Measurements from ENCODE around the gene NDUFS6. TPM values are rescaled to one million over a fixed set of nuclear protein-coding genes. Genes with fewer than 3 reads are reported as not detected.
A peak's percentile ranks its signal among the peaks of the same experiment; 100 is the strongest.

The NDUFS6 gene
- total RNA-seq, 1 experiment from 2014 or later: 104 TPM

DNA sequence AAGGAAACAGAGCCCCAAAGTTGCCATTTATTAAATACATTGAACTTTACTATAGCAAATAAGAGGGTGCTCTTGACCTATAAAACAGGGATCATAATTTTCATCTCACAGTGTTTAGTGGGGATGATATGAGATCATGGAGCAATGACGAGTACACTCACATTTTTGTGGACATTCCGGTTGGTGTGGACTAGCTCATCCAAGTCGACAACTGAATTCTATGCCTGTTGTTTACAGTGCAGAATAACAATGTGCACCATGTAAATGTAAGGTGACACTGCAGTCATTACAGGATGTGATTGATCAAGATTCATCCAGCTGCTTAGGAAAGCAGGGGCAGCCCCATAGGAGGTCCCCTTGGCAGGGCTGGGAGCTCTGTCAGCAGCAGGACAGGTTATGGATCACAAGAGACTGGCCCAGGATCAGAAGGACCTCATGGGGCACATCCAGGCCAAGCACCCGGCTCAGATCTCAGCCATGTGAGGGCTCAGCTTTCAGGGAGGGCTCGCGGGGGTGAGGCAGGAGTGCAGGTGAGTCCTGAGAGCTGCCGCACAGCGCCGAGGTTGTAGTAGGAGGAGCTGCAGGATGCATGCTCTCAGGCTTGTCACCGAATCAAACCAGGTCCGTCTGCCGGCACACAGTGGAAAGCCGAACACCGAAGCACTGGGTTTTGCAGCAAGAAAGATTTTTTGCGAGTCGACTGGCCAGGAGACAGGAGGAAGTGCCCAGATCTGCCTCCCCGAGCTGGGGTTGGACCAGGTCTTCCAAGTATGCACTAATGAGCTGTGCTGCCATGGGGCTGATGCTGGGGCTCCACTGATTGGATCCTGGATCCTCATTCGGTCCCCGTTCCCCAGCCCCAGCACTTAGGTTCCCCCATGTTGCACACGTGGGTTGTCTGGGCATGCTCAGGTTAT, 29.8 kb upstream of the NDUFS6 start:
- ATAC-seq: no peak
- TF ChIP-seq EZH2 (IDR thresholded peaks at IDR 0.05; ENCODE audit: low read length, unreplicated experiment) (no peak), EZH2phosphoT487 (IDR thresholded peaks at IDR 0.05; ENCODE audit: borderline replicate concordance, low read length) (no peak)
- TF ChIP-seq, protein P1, sequence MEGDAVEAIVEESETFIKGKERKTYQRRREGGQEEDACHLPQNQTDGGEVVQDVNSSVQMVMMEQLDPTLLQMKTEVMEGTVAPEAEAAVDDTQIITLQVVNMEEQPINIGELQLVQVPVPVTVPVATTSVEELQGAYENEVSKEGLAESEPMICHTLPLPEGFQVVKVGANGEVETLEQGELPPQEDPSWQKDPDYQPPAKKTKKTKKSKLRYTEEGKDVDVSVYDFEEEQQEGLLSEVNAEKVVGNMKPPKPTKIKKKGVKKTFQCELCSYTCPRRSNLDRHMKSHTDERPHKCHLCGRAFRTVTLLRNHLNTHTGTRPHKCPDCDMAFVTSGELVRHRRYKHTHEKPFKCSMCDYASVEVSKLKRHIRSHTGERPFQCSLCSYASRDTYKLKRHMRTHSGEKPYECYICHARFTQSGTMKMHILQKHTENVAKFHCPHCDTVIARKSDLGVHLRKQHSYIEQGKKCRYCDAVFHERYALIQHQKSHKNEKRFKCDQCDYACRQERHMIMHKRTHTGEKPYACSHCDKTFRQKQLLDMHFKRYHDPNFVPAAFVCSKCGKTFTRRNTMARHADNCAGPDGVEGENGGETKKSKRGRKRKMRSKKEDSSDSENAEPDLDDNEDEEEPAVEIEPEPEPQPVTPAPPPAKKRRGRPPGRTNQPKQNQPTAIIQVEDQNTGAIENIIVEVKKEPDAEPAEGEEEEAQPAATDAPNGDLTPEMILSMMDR (conservative IDR thresholded peaks at IDR 0.05; ENCODE audit: low read depth, low read length): no peak
- Histone ChIP-seq H3K79me2 (ENCODE audit: low read length) (no peaks in the 10 kb centered on the region), H3K9me2 (replicated peaks; ENCODE audit: low read length) (no peaks in the 10 kb centered on the region), H3K27ac (ENCODE audit: low read length) (no peak overlapping the region), H3K9ac (ENCODE audit: low read length) (no peak overlapping the region), H3F3A (ENCODE audit: low read length, unreplicated experiment) (no peaks in the 10 kb centered on the region), H3K4me3 (ENCODE audit: low read length) (no peak overlapping the region), H3K9me3 (ENCODE audit: low read length) (no peaks in the 10 kb centered on the region), H3K4me2 (ENCODE audit: low read length) (no peak overlapping the region), H3K4me1 (ENCODE audit: insufficient read depth, low read length) (no peaks in the 10 kb centered on the region), H4K20me1 (ENCODE audit: low read length) (no peaks in the 10 kb centered on the region), H2AFZ (ENCODE audit: low read length) (no peak overlapping the region), H3K27me3 (ENCODE audit: low read length) (peaks cover 14% of the 10 kb centered on the region; the same call in 1 of the 2 replicates), H3K36me3 (ENCODE audit: low read depth, low read length) (no peaks in the 10 kb centered on the region)
- no TSS peak for BruUV-seq (replicated peaks)
- intact Hi-C loops (cut with micrococcal nuclease): loop anchor here (2.0 to 5.0 kb wide), 2 partner anchors 29 to 266 kb away; partner anchors contain the start of gene NDUFS6
- no peak for DNase-seq
- ChIA-PET POLR2A (ENCODE audit: unreplicated experiment) (no interaction called here), CTCF (no interaction called here)

DNA sequence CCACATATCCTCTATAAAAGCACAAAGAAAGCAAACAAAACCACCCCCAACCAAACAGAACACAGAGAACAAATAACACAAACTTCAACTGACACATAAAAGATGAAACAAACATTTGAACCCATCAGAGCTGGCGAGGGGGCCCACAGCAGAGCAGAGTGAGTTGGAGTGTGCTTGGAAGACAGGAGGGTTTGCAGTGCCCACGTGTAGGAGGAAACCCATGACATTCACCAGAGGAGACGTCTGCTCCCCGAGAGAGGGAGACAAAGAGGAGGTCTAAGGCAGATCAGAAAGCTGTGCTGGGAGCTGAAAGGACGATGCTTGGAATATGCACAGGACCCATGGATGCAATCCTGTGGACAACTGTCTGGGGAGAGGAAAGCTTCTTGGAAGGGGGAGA, 28.6 kb upstream of the NDUFS6 start:
- BruUV-seq (replicated peaks): no TSS peak
- peaks cover 4% of the 10 kb centered on the region; the same call in 1 of the 2 replicates for H3K27me3 ChIP-seq (ENCODE audit: low read length)
- H2AFZ ChIP-seq (ENCODE audit: low read length): peak overlapping the region; percentile 49
- DNase-seq: peak; percentile 67
- CTCF ChIA-PET: interaction anchor here (0.6 to 1.0 kb wide), 2 partner anchors 9 to 27 kb away, joined by 3 to 7 read pairs; partner anchors contain the start of gene MRPL36
- no peaks in the 10 kb centered on the region for H3K9me3 ChIP-seq (ENCODE audit: low read length)
- ATAC-seq: peak; percentile 98
- no peaks in the 10 kb centered on the region for H3F3A ChIP-seq (ENCODE audit: low read length, unreplicated experiment)
- no peak overlapping the region for H3K9ac ChIP-seq (ENCODE audit: low read length)
- intact Hi-C loops (cut with micrococcal nuclease): loop anchor here (2.0 to 5.0 kb wide), 2 partner anchors 28 to 265 kb away; partner anchors contain the start of gene NDUFS6
- no peaks in the 10 kb centered on the region for H3K79me2 ChIP-seq (ENCODE audit: low read length)
- no peak overlapping the region for H3K27ac ChIP-seq (ENCODE audit: low read length)
- TF ChIP-seq EZH2phosphoT487 (IDR thresholded peaks at IDR 0.05; ENCODE audit: borderline replicate concordance, low read length) (no peak), EZH2 (IDR thresholded peaks at IDR 0.05; ENCODE audit: low read length, unreplicated experiment) (no peak)
- TF ChIP-seq, protein P1 (conservative IDR thresholded peaks at IDR 0.05; ENCODE audit: low read depth, low read length): peak; percentile 68
- H3K9me2 ChIP-seq (replicated peaks; ENCODE audit: low read length): no peaks in the 10 kb centered on the region
- H3K4me3 ChIP-seq (ENCODE audit: low read length): no peak overlapping the region
- H3K4me1 ChIP-seq (ENCODE audit: insufficient read depth, low read length): no peaks in the 10 kb centered on the region
- no peaks in the 10 kb centered on the region for H3K36me3 ChIP-seq (ENCODE audit: low read depth, low read length)
- peak overlapping the region; percentile 26 for H3K4me2 ChIP-seq (ENCODE audit: low read length)
- POLR2A ChIA-PET (ENCODE audit: unreplicated experiment): no interaction called here
- no peaks in the 10 kb centered on the region for H4K20me1 ChIP-seq (ENCODE audit: low read length)

GRCh38 chr5:1776831-1777230, 24.4 kb upstream of the NDUFS6 start:
- Histone ChIP-seq H4K20me1 (ENCODE audit: low read length) (no peaks in the 10 kb centered on the region), H3K36me3 (ENCODE audit: low read depth, low read length) (no peaks in the 10 kb centered on the region), H3K27me3 (ENCODE audit: low read length) (no peaks in the 10 kb centered on the region), H2AFZ (ENCODE audit: low read length) (no peak overlapping the region), H3K9me3 (ENCODE audit: low read length) (no peaks in the 10 kb centered on the region), H3K4me1 (ENCODE audit: insufficient read depth, low read length) (no peaks in the 10 kb centered on the region), H3K79me2 (ENCODE audit: low read length) (no peaks in the 10 kb centered on the region), H3F3A (ENCODE audit: low read length, unreplicated experiment) (no peaks in the 10 kb centered on the region), H3K4me3 (ENCODE audit: low read length) (no peak overlapping the region), H3K27ac (ENCODE audit: low read length) (no peak overlapping the region), H3K9me2 (replicated peaks; ENCODE audit: low read length) (no peaks in the 10 kb centered on the region), H3K9ac (ENCODE audit: low read length) (no peak overlapping the region), H3K4me2 (ENCODE audit: low read length) (no peak overlapping the region)
- CTCF ChIA-PET: no interaction called here
- no peak for DNase-seq
- BruUV-seq (replicated peaks): no TSS peak
- ATAC-seq: no peak
- TF ChIP-seq EZH2phosphoT487 (IDR thresholded peaks at IDR 0.05; ENCODE audit: borderline replicate concordance, low read length): no peak
- TF ChIP-seq, protein P1 (conservative IDR thresholded peaks at IDR 0.05; ENCODE audit: low read depth, low read length): no peak
- TF ChIP-seq EZH2 (IDR thresholded peaks at IDR 0.05; ENCODE audit: low read length, unreplicated experiment): no peak
- POLR2A ChIA-PET (ENCODE audit: unreplicated experiment): no interaction called here
- intact Hi-C loops (cut with micrococcal nuclease): no loop called here
